ENCODE data around the gene LRP5.

Gene LRP5

GRCh38 chr11:68495220-68495729 lies 182.9 kb downstream of the LRP5 start:
- Histone ChIP-seq H3K36me3 (ENCODE audit: control insufficient read depth, insufficient read depth, low read length) (no peaks in the 10 kb centered on the region), H3K4me3 (ENCODE audit: low read depth, low read length) (no peak overlapping the region), H3K27me3 (ENCODE audit: control insufficient read depth, insufficient read depth, low read length) (no peaks in the 10 kb centered on the region), H3K9ac (no peak overlapping the region), H3K27ac (no peak overlapping the region), H3K79me2 (peaks cover 47% of the 10 kb centered on the region), H3K9me3 (ENCODE audit: control insufficient read depth, low read length) (no peaks in the 10 kb centered on the region), H3K4me2 (ENCODE audit: low read length) (no peak overlapping the region), H2AFZ (no peak overlapping the region), H3K4me1 (peaks cover 9% of the 10 kb centered on the region)
- no peak for TF ChIP-seq CTCF (IDR thresholded peaks at IDR 0.05)

- no peak overlapping the region for H3K9ac ChIP-seq
- H3K27me3 ChIP-seq (ENCODE audit: control insufficient read depth, insufficient read depth, low read length): no peaks in the 10 kb centered on the region
- H3K4me1 ChIP-seq: peaks cover 5% of the 10 kb centered on the region
- H3K36me3 ChIP-seq (ENCODE audit: control insufficient read depth, insufficient read depth, low read length): no peaks in the 10 kb centered on the region
- no peak for TF ChIP-seq CTCF (IDR thresholded peaks at IDR 0.05)
- no peak overlapping the region for H3K4me3 ChIP-seq (ENCODE audit: low read depth, low read length)
- H3K79me2 ChIP-seq: peaks cover 51% of the 10 kb centered on the region
- no peak overlapping the region for H2AFZ ChIP-seq
- no peak overlapping the region for H3K27ac ChIP-seq
- no peaks in the 10 kb centered on the region for H3K9me3 ChIP-seq (ENCODE audit: control insufficient read depth, low read length)
- H3K4me2 ChIP-seq (ENCODE audit: low read length): no peak overlapping the region
These were observed 183.5 kb downstream of the LRP5 start for GRCh38 chr11:68495872-68496271.

- no peak for TF ChIP-seq CTCF (IDR thresholded peaks at IDR 0.05)
- Histone ChIP-seq H3K27me3 (ENCODE audit: control insufficient read depth, insufficient read depth, low read length) (no peaks in the 10 kb centered on the region), H3K4me1 (peaks cover 13% of the 10 kb centered on the region), H3K4me3 (ENCODE audit: low read depth, low read length) (no peak overlapping the region), H3K9me3 (ENCODE audit: control insufficient read depth, low read length) (no peaks in the 10 kb centered on the region), H3K36me3 (ENCODE audit: control insufficient read depth, insufficient read depth, low read length) (no peaks in the 10 kb centered on the region), H3K79me2 (peaks cover 47% of the 10 kb centered on the region), H3K9ac (no peak overlapping the region), H3K27ac (no peak overlapping the region), H3K4me2 (ENCODE audit: low read length) (no peak overlapping the region), H2AFZ (no peak overlapping the region)
These were observed 185.4 kb downstream of the LRP5 start for GRCh38 chr11:68497761-68498160.

GRCh38 chr11:68498321-68498720 lies 185.9 kb downstream of the LRP5 start:
- no peak for TF ChIP-seq CTCF (IDR thresholded peaks at IDR 0.05)
- Histone ChIP-seq H3K4me1 (peaks cover 13% of the 10 kb centered on the region), H2AFZ (no peak overlapping the region), H3K9me3 (ENCODE audit: control insufficient read depth, low read length) (no peaks in the 10 kb centered on the region), H3K27me3 (ENCODE audit: control insufficient read depth, insufficient read depth, low read length) (no peaks in the 10 kb centered on the region), H3K4me3 (ENCODE audit: low read depth, low read length) (no peak overlapping the region), H3K79me2 (peaks cover 45% of the 10 kb centered on the region), H3K9ac (no peak overlapping the region), H3K36me3 (ENCODE audit: control insufficient read depth, insufficient read depth, low read length) (no peaks in the 10 kb centered on the region), H3K4me2 (ENCODE audit: low read length) (no peak overlapping the region), H3K27ac (no peak overlapping the region)
